ENCODE data around the gene C10orf90.

- TF ChIP-seq CTCF (conservative IDR thresholded peaks at IDR 0.05) (no peak), EZH2 (IDR thresholded peaks at IDR 0.05; ENCODE audit: low read depth) (no peak)
These were observed 149.1 kb downstream of the C10orf90 start for GRCh38 chr10:126521399-126521798.

Data from PC-9 (cell line).